Spleen (tissue), 11 donors: Measurements from ENCODE around the gene TFRC. TPM values are rescaled to one million over a fixed set of nuclear protein-coding genes. Genes with fewer than 3 reads are reported as not detected.

ENCODE experiments used
- DNase-seq: peaks from one replicate; pipeline ENCODE4 v3.0.0-alpha.2; 2020
- H3K27ac ChIP-seq, 8 donors: fragments of 200-600 bp; sonication (generic) in 7 of 8; 1 replicate in 4 of 8; 2 replicates in 4 of 8; pipeline versions ENCODE4 v1.5.0 to v1.8.0; 2016 to 2021; ENCODE audit warnings: inconsistent platforms in 4 of 8, mild to moderate bottlenecking in 4 of 8, moderate library complexity in 1 of 8
- H3K27me3 ChIP-seq, 7 donors: fragments of 200-600 bp; sonication (generic) in 6 of 7; replicated peaks in 1 of 7; 1 replicate in 4 of 7; 2 replicates in 3 of 7; pipeline versions ENCODE4 v1.5.0 to v1.8.0; 2016 to 2021; ENCODE audit warnings: inconsistent platforms in 3 of 7, mild to moderate bottlenecking in 1 of 7
- H3K36me3 ChIP-seq, 6 donors: fragments of 200-600 bp; sonication (generic) in 5 of 6; 1 replicate in 4 of 6; 2 replicates in 2 of 6; pipeline versions ENCODE4 v1.5.0 to v1.8.0; 2016 to 2021; ENCODE audit warnings: inconsistent platforms in 2 of 6
- H3K4me1 ChIP-seq, 6 donors: fragments of 200-600 bp; sonication (generic) in 5 of 6; 1 replicate in 3 of 6; 2 replicates in 3 of 6; pipeline versions ENCODE4 v1.5.0 to v1.8.0; 2016 to 2021; ENCODE audit warnings: inconsistent platforms in 3 of 6
- H3K4me3 ChIP-seq, 8 donors: fragments of 200-600 bp; sonication (generic) in 7 of 8; 1 replicate in 4 of 8; 2 replicates in 4 of 8; pipeline versions ENCODE4 v1.5.0 to v1.8.0; 2016 to 2021; ENCODE audit warnings: inconsistent platforms in 4 of 8, mild to moderate bottlenecking in 4 of 8, moderate library complexity in 2 of 8
- H3K9me3 ChIP-seq, 8 donors: fragments of 200-600 bp; sonication (generic) in 7 of 8; 1 replicate in 4 of 8; 2 replicates in 4 of 8; pipeline versions ENCODE4 v1.5.0 to v1.8.0; 2016 to 2021; ENCODE audit warnings: inconsistent platforms in 4 of 8
- POLR2A ChIP-seq, 3 donors: fragments of 450-650 bp; IDR thresholded peaks; one replicate each; pipeline ENCODE4 v1.5.1; 2017; ENCODE audit warnings: antibody characterized with exemption in 3 of 3, mild to moderate bottlenecking in 1 of 3
- POLR2AphosphoS5 ChIP-seq, 3 donors: sonication (generic); formaldehyde crosslinking; IDR thresholded peaks; one replicate each; pipeline ENCODE4 v1.5.1; 2017; ENCODE audit warnings: antibody characterized with exemption in 3 of 3
- WGBS, 5 donors: extraction: QIAGEN DNeasy Blood & Tissue Kit in 3 of 5; methylation state at CpG; one replicate each; pipeline versions ENCODE4 v1.1.5 to v1.1.7; 2013 to 2018; 5-methylcytosine and 5-hydroxymethylcytosine counted together
- intact Hi-C: fragments of 100-400 bp; cut with DNase I; formaldehyde crosslinking; loops from one replicate; pipeline ENCODE4 v1.15.0; 2023; ENCODE audit warnings: low total_unique reads
- polyA plus RNA-seq, 3 donors: library from polyadenylated mRNA; stranded (reverse); fragments of 200-250 nt; gene quantifications; one replicate each; pipeline ENCODE4 v1.2.1, GENCODE V29; 2013
- total RNA-seq, 7 donors: library from RNA; depleted of rRNA in 3 of 7; stranded (reverse); fragments of >200 nt in 3 of 7; fragmentation: NEBNext Ultra II Directional in 4 of 7; extraction: Animal tissue kit (Norgen Biotek cat#: 25700) in 4 of 7; gene quantifications; one replicate each; pipeline versions ENCODE4 v1.1.0 to v1.2.1, GENCODE V29; 2016 to 2021
- TF ChIP-seq, protein P1 (sequence below), 11 experiments: fragments of 200-600 bp in 7 of 11; fragments of 450-650 bp in 4 of 11; sonication (generic) in 4 of 11; IDR thresholded peaks in 8 of 11; conservative IDR thresholded peaks in 3 of 11; 1 replicate in 7 of 11; 2 replicates in 4 of 11; pipeline versions ENCODE4 v1.4.0 to v1.8.0; 2016 to 2021; ENCODE audit warnings: antibody characterized with exemption in 11 of 11, inconsistent platforms in 4 of 11, mild to moderate bottlenecking in 1 of 11
- donor health status: healthy with polysubstance abuse.
- donor health status: DM: no; HTN: no; CAD: no; lungs with moderate emphysema.
- donor health status: DM: no; HTN: no; CAD: no.
- donor health status: Bipolar disorder and iron deficiency.
- donor health status: healthy.
- donor health status: DM: no; HTN: no; CAD: no.
- donor health status: DM: yes; HTN: yes; CAD: no.

Gene TFRC
- total and polyA plus RNA-seq, 10 donors: 13.2 to 104 (median 58.6) TPM

DNA sequence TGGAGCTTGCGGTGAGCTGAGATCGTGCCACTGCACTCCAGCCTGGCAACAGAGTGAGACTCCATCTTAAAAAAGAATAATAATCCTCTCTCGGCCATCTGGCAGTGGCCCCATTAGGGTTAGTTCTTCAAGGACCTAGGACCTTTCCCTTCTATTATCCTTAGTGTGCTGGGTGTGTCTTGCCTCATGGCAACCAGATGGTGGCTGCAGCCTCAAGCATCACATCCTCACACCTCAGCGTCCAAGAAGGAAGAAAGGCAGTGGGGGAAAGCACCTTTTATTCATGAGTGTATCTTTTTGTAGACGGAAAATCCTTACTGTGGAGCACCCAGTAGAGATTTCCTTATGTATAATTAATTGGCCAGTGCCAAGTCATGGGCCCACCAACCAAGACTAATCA, 42.7 kb upstream of the TFRC start:
- DNase-seq: no peak
- H3K4me1 ChIP-seq: peaks cover 6 to 52% (median 27%) of the 10 kb centered on the region in 6 donors
- H3K4me3 ChIP-seq: no peak overlapping the region
- no peaks in the 10 kb centered on the region for H3K27me3 ChIP-seq
- no peaks in the 10 kb centered on the region for H3K9me3 ChIP-seq
- no peaks in the 10 kb centered on the region for H3K36me3 ChIP-seq
- TF ChIP-seq POLR2AphosphoS5 (IDR thresholded peaks at IDR 0.05) (no peak), POLR2A (IDR thresholded peaks at IDR 0.05) (no peak)
- TF ChIP-seq, protein P1, sequence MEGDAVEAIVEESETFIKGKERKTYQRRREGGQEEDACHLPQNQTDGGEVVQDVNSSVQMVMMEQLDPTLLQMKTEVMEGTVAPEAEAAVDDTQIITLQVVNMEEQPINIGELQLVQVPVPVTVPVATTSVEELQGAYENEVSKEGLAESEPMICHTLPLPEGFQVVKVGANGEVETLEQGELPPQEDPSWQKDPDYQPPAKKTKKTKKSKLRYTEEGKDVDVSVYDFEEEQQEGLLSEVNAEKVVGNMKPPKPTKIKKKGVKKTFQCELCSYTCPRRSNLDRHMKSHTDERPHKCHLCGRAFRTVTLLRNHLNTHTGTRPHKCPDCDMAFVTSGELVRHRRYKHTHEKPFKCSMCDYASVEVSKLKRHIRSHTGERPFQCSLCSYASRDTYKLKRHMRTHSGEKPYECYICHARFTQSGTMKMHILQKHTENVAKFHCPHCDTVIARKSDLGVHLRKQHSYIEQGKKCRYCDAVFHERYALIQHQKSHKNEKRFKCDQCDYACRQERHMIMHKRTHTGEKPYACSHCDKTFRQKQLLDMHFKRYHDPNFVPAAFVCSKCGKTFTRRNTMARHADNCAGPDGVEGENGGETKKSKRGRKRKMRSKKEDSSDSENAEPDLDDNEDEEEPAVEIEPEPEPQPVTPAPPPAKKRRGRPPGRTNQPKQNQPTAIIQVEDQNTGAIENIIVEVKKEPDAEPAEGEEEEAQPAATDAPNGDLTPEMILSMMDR (IDR thresholded peaks at IDR 0.05 in 8 of 11, conservative IDR thresholded peaks at IDR 0.05 in 3 of 11): no peak
- intact Hi-C loops: no loop called here
- WGBS, 5 donors: 89 to 96% (median 91%) methylated on average over 5 of the region's 5 CpGs
- H3K27ac ChIP-seq: no peak overlapping the region

DNA sequence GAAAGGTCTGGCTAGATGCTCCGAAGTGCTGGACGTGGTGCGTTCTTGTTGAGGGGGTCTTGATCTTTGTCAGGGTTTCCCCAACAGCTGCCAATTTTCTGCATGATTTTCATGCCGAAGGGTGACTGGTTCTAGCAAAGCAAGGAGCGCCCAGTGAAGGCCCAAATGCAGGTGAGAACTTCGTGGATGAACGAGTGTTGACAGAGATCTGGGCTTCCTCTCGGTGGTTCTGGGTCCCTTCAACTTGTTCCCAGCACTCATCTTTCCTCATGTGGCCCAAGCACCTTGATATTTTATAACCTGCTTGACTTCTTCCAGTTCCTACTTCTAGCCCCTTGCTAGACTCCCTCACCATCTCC, 40.8 kb upstream of the TFRC start:
- Histone ChIP-seq H3K4me1 (peaks cover 6 to 59% (median 34%) of the 10 kb centered on the region in 6 donors), H3K27ac (no peak overlapping the region), H3K4me3 (no peak overlapping the region), H3K9me3 (no peaks in the 10 kb centered on the region), H3K27me3 (no peaks in the 10 kb centered on the region), H3K36me3 (no peaks in the 10 kb centered on the region)
- no peak for DNase-seq
- TF ChIP-seq, protein P1 (IDR thresholded peaks at IDR 0.05 in 8 of 11, conservative IDR thresholded peaks at IDR 0.05 in 3 of 11): no peak
- TF ChIP-seq POLR2AphosphoS5 (IDR thresholded peaks at IDR 0.05) (no peak), POLR2A (IDR thresholded peaks at IDR 0.05) (no peak)
- intact Hi-C loops: no loop called here
- 71 to 89% (median 82%) methylated on average over 8 of the region's 8 CpGs for WGBS, 5 donors

DNA sequence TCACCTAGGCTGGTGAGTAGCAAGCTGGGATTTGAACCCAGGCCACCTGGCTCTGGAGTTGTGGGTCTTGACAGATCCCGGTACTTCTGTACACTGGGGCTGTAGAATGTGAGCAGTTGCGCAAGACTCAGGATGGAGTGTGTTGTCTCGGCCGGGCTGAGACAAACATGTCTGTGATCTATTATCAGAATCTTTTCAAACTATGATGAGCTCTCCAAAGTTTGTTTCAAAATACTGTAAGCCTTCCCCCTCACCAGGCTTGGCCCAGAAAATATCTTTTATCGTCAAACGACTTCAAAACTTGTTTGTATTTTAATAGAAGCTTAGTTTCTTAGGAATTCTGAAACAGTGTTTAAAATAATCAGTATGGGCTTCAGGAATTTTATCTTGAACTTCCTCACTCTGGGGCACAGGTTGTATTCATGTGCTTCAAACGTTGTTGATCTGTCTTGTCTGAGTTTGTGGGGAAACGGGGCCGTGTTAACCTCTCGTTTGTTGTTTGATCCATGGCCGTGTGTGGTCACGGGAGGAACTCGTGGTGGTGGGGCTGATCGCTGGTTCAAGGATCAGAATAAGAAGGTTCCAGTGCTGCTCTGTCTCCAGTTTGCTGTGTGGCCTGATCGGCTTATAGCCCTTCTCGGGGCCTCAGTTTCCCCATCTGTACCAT, 40.3 kb upstream of the TFRC start:
- TF ChIP-seq, protein P1 (IDR thresholded peaks at IDR 0.05 in 8 of 11, conservative IDR thresholded peaks at IDR 0.05 in 3 of 11): no peak

DNA sequence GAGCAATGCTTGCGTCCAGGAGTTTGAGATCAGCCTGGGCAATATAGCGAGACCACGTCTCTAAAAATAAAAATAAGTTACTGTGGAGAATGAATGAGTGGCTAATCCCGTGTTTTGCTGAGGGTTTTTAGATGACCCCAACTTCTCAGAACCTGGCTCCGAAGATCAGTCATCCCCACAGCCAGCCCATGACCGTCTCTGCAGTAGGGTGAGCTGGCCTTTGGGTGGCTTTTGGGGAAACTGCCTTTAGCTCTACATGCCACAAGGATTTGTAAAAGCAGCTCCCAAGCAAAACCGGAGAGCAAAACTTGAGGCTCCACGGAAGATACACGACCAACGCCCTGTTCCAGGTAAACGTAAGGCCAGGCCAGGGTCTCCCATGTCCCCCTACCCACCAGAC, 39.2 kb upstream of the TFRC start:
- WGBS, 5 donors: 60 to 83% (median 78%) methylated on average over 7 to 11 of the region's 11 CpGs
- Histone ChIP-seq H3K4me3 (no peak overlapping the region), H3K27ac (no peak overlapping the region), H3K27me3 (no peaks in the 10 kb centered on the region), H3K9me3 (no peaks in the 10 kb centered on the region), H3K4me1 (peaks cover 6 to 65% (median 41%) of the 10 kb centered on the region in 6 donors), H3K36me3 (no peaks in the 10 kb centered on the region)
- TF ChIP-seq POLR2A (IDR thresholded peaks at IDR 0.05) (no peak), POLR2AphosphoS5 (IDR thresholded peaks at IDR 0.05) (no peak)
- TF ChIP-seq, protein P1 (IDR thresholded peaks at IDR 0.05 in 8 of 11, conservative IDR thresholded peaks at IDR 0.05 in 3 of 11): no peak
- no peak for DNase-seq
- intact Hi-C loops: no loop called here

More for the DNA sequence above, 40.3 kb upstream of the TFRC start:
- Histone ChIP-seq H3K36me3 (no peaks in the 10 kb centered on the region), H3K4me3 (no peak overlapping the region), H3K9me3 (no peaks in the 10 kb centered on the region), H3K27me3 (no peaks in the 10 kb centered on the region), H3K27ac (no peak overlapping the region), H3K4me1 (peaks cover 6 to 59% (median 33%) of the 10 kb centered on the region in 6 donors)
- intact Hi-C loops: no loop called here
- DNase-seq: no peak
- WGBS, 5 donors: 48 to 61% (median 57%) methylated on average over 16 of the region's 16 CpGs
